Mucosa of descending colon (tissue), 3 donors: ENCODE data around the gene LDLRAD1. TPM values are rescaled to one million over a fixed set of nuclear protein-coding genes. Genes with fewer than 3 reads are reported as not detected.

ENCODE experiments used
- ATAC-seq: fragments of 200-7000 bp; cut with Tn5 transposase; one replicate; pipeline ENCODE4 v1.9.1; 2020; ENCODE audit warnings: mild to moderate bottlenecking, moderate library complexity
- DNase-seq, 3 donors: peaks; one replicate each; pipeline ENCODE4 v3.0.0-alpha.2; 2020
- H3K36me3 ChIP-seq: fragments of 200-600 bp; one replicate; pipeline ENCODE4 v1.8.0; 2021; ENCODE audit warnings: low read depth, mild to moderate bottlenecking
- H3K4me1 ChIP-seq: fragments of 200-600 bp; one replicate; pipeline ENCODE4 v1.8.0; 2021; ENCODE audit warnings: low read depth, mild to moderate bottlenecking
- H3K4me3 ChIP-seq: fragments of 200-600 bp; one replicate; pipeline ENCODE4 v1.8.0; 2021; ENCODE audit warnings: mild to moderate bottlenecking
- H3K9me3 ChIP-seq: fragments of 200-600 bp; one replicate; pipeline ENCODE4 v1.8.0; 2021; ENCODE audit warnings: mild to moderate bottlenecking
- intact Hi-C, 2 donors: fragments of 100-400 bp; cut with DNase I in 1 of 2; cut with micrococcal nuclease in 1 of 2; formaldehyde crosslinking; loops; one replicate each; pipeline versions ENCODE4 v1.11.0 to v1.11.1; 2022; cut with DNase I, micrococcal nuclease
- total RNA-seq, 3 donors: library from RNA; stranded (reverse); fragmentation: NEBNext Ultra II Directional in 2 of 3; extraction: Animal tissue kit (Norgen Biotek cat#: 25700) in 2 of 3; gene quantifications; one replicate each; pipeline versions ENCODE4 v1.2.1 to v1.2.4, GENCODE V29; 2021 to 2023
- TF ChIP-seq, protein P1 (sequence below): fragments of 200-600 bp; IDR thresholded peaks from one replicate; pipeline ENCODE4 v1.8.0; 2022; ENCODE audit warnings: antibody characterized with exemption, mild to moderate bottlenecking
- donor health status: DM: no; HTN: no; CAD: no; lungs with moderate emphysema.
- donor health status: DM: no; HTN: no; CAD: no.
- donor health status: DM: no; HTN: yes; CAD: no.

Gene LDLRAD1
- total RNA-seq, 3 donors from 2014 or later = 0.39 TPM; not detected in 2

DNA sequence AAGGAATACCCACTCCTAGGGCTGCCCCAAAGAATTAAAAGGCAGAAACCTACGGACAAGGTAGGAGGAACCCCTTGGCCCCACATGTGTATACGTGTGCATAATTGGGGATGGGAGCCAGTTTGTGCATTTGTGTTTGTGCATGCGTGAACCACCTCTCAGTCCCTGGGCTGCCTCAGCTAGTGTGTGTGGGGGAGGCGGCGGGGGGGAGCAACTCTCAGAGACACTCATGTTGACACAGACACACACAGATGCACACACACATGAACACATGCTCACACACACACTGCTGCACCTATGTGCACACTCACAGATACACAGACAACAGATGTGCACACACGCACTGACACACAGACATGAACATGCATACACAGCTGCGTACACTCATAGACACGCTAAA, 5.1 kb downstream of the LDLRAD1 start:
- Histone ChIP-seq H3K4me1 (peaks cover 5% of the 10 kb centered on the region), H3K4me3 (no peak overlapping the region), H3K36me3 (no peaks in the 10 kb centered on the region), H3K9me3 (no peaks in the 10 kb centered on the region)
- intact Hi-C loops = no loop called here
- TF ChIP-seq, protein P1, sequence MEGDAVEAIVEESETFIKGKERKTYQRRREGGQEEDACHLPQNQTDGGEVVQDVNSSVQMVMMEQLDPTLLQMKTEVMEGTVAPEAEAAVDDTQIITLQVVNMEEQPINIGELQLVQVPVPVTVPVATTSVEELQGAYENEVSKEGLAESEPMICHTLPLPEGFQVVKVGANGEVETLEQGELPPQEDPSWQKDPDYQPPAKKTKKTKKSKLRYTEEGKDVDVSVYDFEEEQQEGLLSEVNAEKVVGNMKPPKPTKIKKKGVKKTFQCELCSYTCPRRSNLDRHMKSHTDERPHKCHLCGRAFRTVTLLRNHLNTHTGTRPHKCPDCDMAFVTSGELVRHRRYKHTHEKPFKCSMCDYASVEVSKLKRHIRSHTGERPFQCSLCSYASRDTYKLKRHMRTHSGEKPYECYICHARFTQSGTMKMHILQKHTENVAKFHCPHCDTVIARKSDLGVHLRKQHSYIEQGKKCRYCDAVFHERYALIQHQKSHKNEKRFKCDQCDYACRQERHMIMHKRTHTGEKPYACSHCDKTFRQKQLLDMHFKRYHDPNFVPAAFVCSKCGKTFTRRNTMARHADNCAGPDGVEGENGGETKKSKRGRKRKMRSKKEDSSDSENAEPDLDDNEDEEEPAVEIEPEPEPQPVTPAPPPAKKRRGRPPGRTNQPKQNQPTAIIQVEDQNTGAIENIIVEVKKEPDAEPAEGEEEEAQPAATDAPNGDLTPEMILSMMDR = no peak
- ATAC-seq (no peak), DNase-seq (no peak)

DNA sequence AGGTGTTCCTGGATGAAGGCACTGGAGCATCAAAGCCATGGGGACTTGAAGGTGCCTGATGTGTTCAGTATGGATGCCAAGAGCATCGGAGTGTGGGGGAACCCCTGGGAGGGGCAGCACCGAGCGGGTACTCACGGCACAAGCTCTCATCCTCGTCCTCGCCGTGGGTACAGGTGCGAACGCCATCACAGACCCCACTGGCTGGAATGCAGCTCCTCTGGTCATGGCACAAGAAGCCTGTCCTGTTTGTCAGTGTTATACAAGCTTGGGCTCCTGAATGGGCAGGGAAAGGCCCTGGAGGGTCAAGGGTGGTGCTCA, 6.0 kb downstream of the LDLRAD1 start:
- Histone ChIP-seq H3K36me3 (no peaks in the 10 kb centered on the region), H3K9me3 (no peaks in the 10 kb centered on the region), H3K4me3 (no peak overlapping the region), H3K4me1 (peaks cover 5% of the 10 kb centered on the region)
- DNase-seq (no peak), ATAC-seq (no peak)
- intact Hi-C loops = no loop called here
- TF ChIP-seq, protein P1 = no peak

DNA sequence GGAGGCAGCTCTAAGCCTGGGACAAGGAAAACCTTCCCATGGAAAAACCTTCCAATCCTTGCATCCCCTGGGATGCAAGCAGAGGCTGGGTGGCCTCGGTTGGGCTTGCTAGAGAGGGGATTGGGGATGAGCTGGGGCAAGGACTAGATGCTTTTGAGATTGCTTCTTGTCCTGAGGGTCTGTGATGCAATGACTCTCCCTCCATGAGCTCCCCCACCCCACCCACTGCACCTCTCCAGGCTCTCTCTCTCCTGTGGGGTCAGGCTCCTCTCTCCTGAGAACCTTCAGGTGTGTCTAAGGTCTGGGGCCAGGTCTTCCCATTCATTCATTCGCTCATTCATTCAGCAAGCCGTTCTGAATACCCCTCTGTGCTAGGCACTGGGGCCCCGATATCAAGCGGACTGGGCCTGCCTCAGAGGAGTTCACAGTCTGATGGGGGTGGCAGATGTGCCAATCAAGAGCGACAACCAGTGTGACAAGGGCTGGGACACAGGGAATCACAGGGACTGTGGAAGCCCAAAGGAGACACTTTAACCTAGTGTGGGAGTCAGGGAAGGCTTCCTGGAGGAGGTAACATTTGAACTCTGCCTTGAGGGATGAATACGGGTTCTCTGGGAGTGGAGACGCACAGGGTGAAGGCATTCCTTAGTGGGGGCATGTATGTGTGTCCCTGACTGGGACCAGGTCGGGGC, 6.5 kb downstream of the LDLRAD1 start:
- intact Hi-C loops = no loop called here
- peaks cover 2% of the 10 kb centered on the region for H3K4me1 ChIP-seq
- DNase-seq (no peak), ATAC-seq (no peak)
- H3K9me3 ChIP-seq = no peaks in the 10 kb centered on the region
- TF ChIP-seq, protein P1 = no peak
- H3K4me3 ChIP-seq = no peak overlapping the region
- no peaks in the 10 kb centered on the region for H3K36me3 ChIP-seq

DNA sequence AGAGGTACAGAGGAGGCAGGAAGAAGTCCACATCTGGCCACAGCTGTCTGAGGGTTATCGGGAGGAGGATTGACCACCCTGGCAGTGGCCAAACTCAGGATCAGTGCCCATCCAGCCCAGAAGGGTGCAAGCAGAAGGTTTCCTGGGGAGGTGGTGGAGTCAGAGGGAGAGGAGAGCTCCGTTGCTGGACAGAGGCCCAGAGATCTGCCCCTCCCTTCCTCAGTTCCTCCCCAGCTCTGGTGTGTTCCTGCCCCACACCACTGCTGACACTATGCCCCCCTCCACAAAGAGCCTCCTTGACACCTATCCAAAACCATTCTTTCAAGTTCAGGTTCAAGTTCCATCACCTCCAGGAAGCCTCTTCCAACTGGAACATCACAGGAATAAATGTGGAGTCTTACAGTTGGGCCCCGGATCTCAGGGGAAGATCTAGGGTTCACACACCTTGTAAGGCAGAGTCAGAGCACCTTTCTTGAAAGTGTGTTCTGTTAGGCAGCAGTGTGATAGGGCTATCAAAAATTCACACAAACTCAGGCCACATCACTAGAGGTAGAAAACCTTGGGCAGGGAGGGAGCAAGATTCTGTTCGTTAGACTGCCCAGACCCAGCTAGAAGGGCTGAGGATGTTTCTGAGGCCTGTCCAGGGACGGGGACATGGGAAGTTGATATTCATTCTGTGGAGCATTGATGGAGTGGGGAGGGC, 7.4 kb downstream of the LDLRAD1 start:
- H3K4me1 ChIP-seq = no peaks in the 10 kb centered on the region
- TF ChIP-seq, protein P1 = no peak
- DNase-seq (no peak), ATAC-seq (no peak)
- no peak overlapping the region for H3K4me3 ChIP-seq
- intact Hi-C loops = no loop called here
- H3K36me3 ChIP-seq = no peaks in the 10 kb centered on the region
- no peaks in the 10 kb centered on the region for H3K9me3 ChIP-seq

DNA sequence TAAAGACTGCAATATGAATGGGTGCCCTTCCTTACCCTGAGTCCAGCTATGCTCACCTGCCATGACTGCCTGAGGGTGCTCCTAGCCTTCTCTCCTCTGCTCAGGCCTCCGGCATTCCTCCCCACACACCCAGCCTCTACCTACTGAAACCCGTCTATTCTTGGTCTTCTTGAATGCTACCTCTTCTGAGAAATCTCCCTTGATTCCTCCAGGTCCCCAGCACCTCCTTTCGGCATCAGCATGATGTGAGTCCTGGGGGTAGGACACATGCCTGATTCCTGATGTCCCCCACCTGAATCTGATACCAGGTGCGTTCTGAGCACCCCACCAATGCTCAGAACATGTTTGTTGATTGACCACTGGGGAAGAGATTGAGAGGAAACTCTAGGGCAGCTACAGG, 8.6 kb downstream of the LDLRAD1 start:
- DNase-seq (no peak), ATAC-seq (no peak)
- TF ChIP-seq, protein P1 = no peak
- H3K4me3 ChIP-seq = no peak overlapping the region
- no peaks in the 10 kb centered on the region for H3K36me3 ChIP-seq
- no peaks in the 10 kb centered on the region for H3K4me1 ChIP-seq
- intact Hi-C loops = no loop called here
- H3K9me3 ChIP-seq = no peaks in the 10 kb centered on the region
